ENCODE data around the gene PRKCE.
A peak's percentile ranks its signal among the peaks of the same experiment; 100 is the strongest.

Gene PRKCE

GRCh38 chr2:45651415-45652089, at the start of gene PRKCE:
TSS of gene PRKCE (plus strand) at chr2:45651675.
- TF ChIP-seq GATA3 (IDR thresholded peaks at IDR 0.05; ENCODE audit: low read depth, low read length) (no peak), GATA2 (IDR thresholded peaks at IDR 0.05; ENCODE audit: low read depth, low read length) (no peak)

GRCh38 chr2:45602624-45603023, 48.9 kb upstream of the PRKCE start:
- TF ChIP-seq GATA2 (IDR thresholded peaks at IDR 0.05; ENCODE audit: low read depth, low read length): no peak
- TF ChIP-seq GATA3 (IDR thresholded peaks at IDR 0.05; ENCODE audit: low read depth, low read length): no peak

GRCh38 chr2:45605116-45605515, 46.4 kb upstream of the PRKCE start:
- TF ChIP-seq GATA3 (IDR thresholded peaks at IDR 0.05; ENCODE audit: low read depth, low read length): no peak
- no peak for TF ChIP-seq GATA2 (IDR thresholded peaks at IDR 0.05; ENCODE audit: low read depth, low read length)

GRCh38 chr2:45606796-45607195, 44.7 kb upstream of the PRKCE start:
- TF ChIP-seq GATA3 (IDR thresholded peaks at IDR 0.05; ENCODE audit: low read depth, low read length): no peak
- TF ChIP-seq GATA2 (IDR thresholded peaks at IDR 0.05; ENCODE audit: low read depth, low read length): no peak

- TF ChIP-seq GATA3 (IDR thresholded peaks at IDR 0.05; ENCODE audit: low read depth, low read length) (no peak), GATA2 (IDR thresholded peaks at IDR 0.05; ENCODE audit: low read depth, low read length) (no peak)
Observed at GRCh38 chr2:45607701-45608100, 43.8 kb upstream of the PRKCE start.

- no peak for TF ChIP-seq GATA3 (IDR thresholded peaks at IDR 0.05; ENCODE audit: low read depth, low read length)
- no peak for TF ChIP-seq GATA2 (IDR thresholded peaks at IDR 0.05; ENCODE audit: low read depth, low read length)
Observed at GRCh38 chr2:45610281-45611019, 41.0 kb upstream of the PRKCE start.

DNA sequence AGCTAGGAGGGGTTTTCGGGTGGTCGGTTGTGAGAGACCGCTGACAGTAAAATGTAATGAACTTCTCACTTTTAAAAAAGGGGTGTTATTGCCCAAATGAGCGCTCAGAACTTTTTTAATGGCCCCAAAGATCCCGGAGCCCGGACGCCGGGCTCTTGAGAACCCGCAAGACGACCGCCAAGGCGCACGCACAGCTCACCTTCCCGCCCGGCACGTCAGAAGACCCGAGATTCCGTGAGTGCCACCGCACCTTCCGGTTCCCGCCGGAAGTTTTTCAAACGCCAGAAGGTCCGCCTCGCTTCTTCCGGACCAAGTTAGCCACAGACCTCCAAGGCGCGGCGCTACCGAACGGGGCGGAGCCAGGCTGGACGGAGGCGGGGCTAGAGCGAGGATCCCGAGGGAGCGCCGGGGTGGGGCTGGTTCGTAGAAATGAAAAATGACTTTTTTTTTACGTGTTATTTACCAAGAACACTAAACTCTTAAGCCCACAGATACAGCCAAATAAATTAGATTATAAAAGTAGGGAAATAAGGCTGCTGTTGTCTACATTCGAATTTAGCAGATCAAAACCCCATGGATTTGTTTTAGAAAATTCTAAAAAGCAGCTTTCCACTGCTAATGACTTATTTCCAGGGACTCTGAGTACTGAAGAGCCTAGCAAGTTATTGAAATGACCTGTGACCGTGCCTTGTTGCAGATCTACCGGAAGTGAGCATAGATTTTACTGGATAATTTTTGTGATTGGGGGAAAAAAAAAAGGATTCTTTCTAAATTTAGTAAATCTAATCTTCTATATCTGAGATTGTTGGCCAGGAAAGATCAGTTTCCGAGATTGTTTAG, 40.2 kb upstream of the PRKCE start, which contains the start of gene SRBD1:
TSS of gene SRBD1 (minus strand) at position 248 of the 840 bp plus-strand sequence. CDS start 5,826 bp downstream, outside the sequence.
- peak; percentile 41; the same call in 1 of the 2 replicates for TF ChIP-seq GATA3 (IDR thresholded peaks at IDR 0.05; ENCODE audit: low read depth, low read length)
- TF ChIP-seq GATA2 (IDR thresholded peaks at IDR 0.05; ENCODE audit: low read depth, low read length): no peak

DNA sequence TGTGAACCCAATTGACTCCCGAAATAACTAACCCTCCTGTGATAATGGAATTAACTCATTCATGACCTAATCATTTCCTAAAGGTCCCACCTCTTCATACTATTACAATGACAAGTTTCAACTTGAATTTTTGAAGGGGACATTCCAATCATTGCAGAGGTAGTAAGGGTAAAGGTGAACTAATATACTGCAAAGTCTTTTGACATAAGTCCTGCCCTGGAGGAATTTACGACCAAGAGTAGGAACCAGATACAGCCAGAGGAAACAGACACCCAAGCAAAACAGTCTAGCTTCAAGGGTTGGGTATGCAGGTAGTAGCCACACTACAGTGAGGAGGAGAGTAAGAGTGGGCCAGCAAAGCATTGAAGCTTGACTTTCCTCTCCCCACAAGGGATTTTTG, 39.2 kb upstream of the PRKCE start:
- no peak for TF ChIP-seq GATA3 (IDR thresholded peaks at IDR 0.05; ENCODE audit: low read depth, low read length)

GRCh38 chr2:45612731-45613130, 38.7 kb upstream of the PRKCE start:
- TF ChIP-seq GATA3 (IDR thresholded peaks at IDR 0.05; ENCODE audit: low read depth, low read length) (no peak), GATA2 (IDR thresholded peaks at IDR 0.05; ENCODE audit: low read depth, low read length) (no peak)

GRCh38 chr2:45614330-45614729, 37.1 kb upstream of the PRKCE start:
- TF ChIP-seq GATA3 (IDR thresholded peaks at IDR 0.05; ENCODE audit: low read depth, low read length): no peak
- no peak for TF ChIP-seq GATA2 (IDR thresholded peaks at IDR 0.05; ENCODE audit: low read depth, low read length)

DNA sequence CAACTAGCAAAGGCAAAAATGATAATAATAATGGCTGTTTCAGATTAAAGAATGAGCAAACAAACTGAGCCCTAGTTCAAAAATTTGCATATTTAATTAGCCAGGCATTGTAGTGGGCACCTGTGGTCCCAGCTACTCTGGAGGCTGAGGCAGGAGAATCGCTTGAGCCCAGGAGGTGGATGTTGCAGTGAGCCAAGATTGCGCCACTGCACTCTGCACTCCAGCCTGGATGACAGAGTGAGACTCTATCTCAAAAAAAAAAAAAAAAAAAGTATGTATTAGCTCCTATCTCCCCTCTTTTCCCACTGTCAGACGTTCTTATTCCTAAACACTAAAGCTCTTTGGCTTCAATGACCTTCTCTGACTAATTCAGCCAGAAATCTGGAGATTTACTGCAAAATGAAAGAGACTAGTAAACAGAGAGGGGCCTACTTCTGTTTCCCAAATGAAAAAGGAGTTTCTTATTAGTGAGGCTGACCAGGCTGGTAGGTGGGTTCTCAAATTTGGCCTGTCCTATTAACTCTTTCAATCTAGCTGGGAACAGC, 36.5 kb upstream of the PRKCE start:
- no peak for TF ChIP-seq GATA3 (IDR thresholded peaks at IDR 0.05; ENCODE audit: low read depth, low read length)
- no peak for TF ChIP-seq GATA2 (IDR thresholded peaks at IDR 0.05; ENCODE audit: low read depth, low read length)

GRCh38 chr2:45616658-45617411, 34.6 kb upstream of the PRKCE start:
- TF ChIP-seq GATA2 (IDR thresholded peaks at IDR 0.05; ENCODE audit: low read depth, low read length) (no peak), GATA3 (IDR thresholded peaks at IDR 0.05; ENCODE audit: low read depth, low read length) (no peak)

DNA sequence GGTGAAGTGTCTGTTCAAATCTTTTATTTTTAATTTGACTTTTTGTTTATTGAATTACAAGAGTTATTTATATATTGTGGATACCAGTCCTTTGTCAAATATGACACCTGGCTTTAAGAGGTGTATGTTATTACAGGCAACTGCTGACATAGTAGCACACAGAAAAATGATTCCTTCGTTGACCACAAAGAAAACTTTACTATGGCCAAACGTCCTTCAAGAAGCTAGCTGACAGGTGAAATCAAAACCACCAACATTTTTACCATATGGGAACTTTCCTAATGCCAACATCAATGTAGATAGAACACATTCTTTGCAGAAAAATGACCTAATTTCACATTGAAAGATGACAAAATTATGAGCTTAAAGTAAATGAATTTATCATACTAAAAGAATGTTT, 34.0 kb upstream of the PRKCE start:
- no peak for TF ChIP-seq GATA2 (IDR thresholded peaks at IDR 0.05; ENCODE audit: low read depth, low read length)
- no peak for TF ChIP-seq GATA3 (IDR thresholded peaks at IDR 0.05; ENCODE audit: low read depth, low read length)
